GM12892 (cell line): ENCODE data around the gene KRT34.

ENCODE experiments used
- POLR2A ChIP-seq: IDR thresholded peaks from 2 replicates; pipeline ENCODE4 v1.6.1; 2011; ENCODE audit warnings: low read depth, low read length, control low read depth
- POLR2AphosphoS5 ChIP-seq: IDR thresholded peaks from 2 replicates; pipeline ENCODE4 v1.6.1; 2011; ENCODE audit warnings: low read depth, low read length, control low read depth
- TAF1 ChIP-seq: IDR thresholded peaks from 2 replicates; pipeline ENCODE4 v1.6.1; 2011; ENCODE audit warnings: low read depth, mild to moderate bottlenecking, control low read depth, low read length, borderline replicate concordance

- TF ChIP-seq TAF1 = no peak
- TF ChIP-seq POLR2AphosphoS5 = no peak
- no peak for TF ChIP-seq POLR2A
Observed at GRCh38 chr17:41393826-41394225, 11.7 kb upstream of the KRT34 start.
